Fibroblast of lung (primary cell): ENCODE measurements around the gene ETF1. TPM values are rescaled to one million over a fixed set of nuclear protein-coding genes. Genes with fewer than 3 reads are reported as not detected.
A peak's percentile ranks its signal among the peaks of the same experiment; 100 is the strongest.

Experiments
- DNase-seq, 2 donors: peaks; one replicate each; pipeline versions ENCODE4 v3.0.0 to v3.0.0-alpha.2; 2010; ENCODE audit warnings: low read depth in 2 of 2
- H2AFZ ChIP-seq: 2 replicates; pipeline ENCODE4 v1.5.1; 2012; ENCODE audit warnings: low read length, control low read depth, inconsistent platforms
- H3K27ac ChIP-seq: 2 replicates; pipeline ENCODE4 v1.5.1; 2011; ENCODE audit warnings: low read length, control low read depth; ENCODE audit not compliant: insufficient read depth
- H3K27me3 ChIP-seq: 2 replicates; pipeline ENCODE4 v1.5.1; 2011; ENCODE audit warnings: mild to moderate bottlenecking, low read length; ENCODE audit not compliant: control insufficient read depth, insufficient read depth
- H3K36me3 ChIP-seq: 2 replicates; pipeline ENCODE4 v1.5.1; 2011; ENCODE audit warnings: low read length; ENCODE audit not compliant: control insufficient read depth, insufficient read depth
- H3K4me1 ChIP-seq: 2 replicates; pipeline ENCODE4 v1.5.1; 2011; ENCODE audit warnings: low read length; ENCODE audit not compliant: control insufficient read depth, insufficient read depth; ENCODE audit errors: extremely low read depth
- H3K4me2 ChIP-seq: 2 replicates; pipeline ENCODE4 v1.5.1; 2011; ENCODE audit warnings: low read length, control low read depth; ENCODE audit not compliant: insufficient read depth; ENCODE audit errors: extremely low read depth
- H3K4me3 ChIP-seq, 4 experiments: fragments of 200-600 bp in 1 of 4; sonication (generic) in 1 of 4; replicated peaks in 1 of 4; 2 replicates each; pipeline ENCODE4 v1.5.1; 2011 to 2016; ENCODE audit warnings: low read length in 4 of 4, low read depth in 3 of 4, mild to moderate bottlenecking in 3 of 4, control low read depth in 2 of 4, inconsistent platforms in 1 of 4, mixed read lengths in 1 of 4; ENCODE audit not compliant: insufficient read depth in 1 of 4; ENCODE audit errors: control extremely low read depth in 1 of 4
- H3K79me2 ChIP-seq: 2 replicates; pipeline ENCODE4 v1.5.1; 2012; ENCODE audit warnings: mild to moderate bottlenecking, low read length, inconsistent platforms; ENCODE audit not compliant: control insufficient read depth, insufficient read depth
- H3K9ac ChIP-seq: 2 replicates; pipeline ENCODE4 v1.5.1; 2011; ENCODE audit warnings: mild to moderate bottlenecking, low read length, control low read depth; ENCODE audit not compliant: insufficient read depth
- H3K9me3 ChIP-seq: 2 replicates; pipeline ENCODE4 v1.5.1; 2012; ENCODE audit warnings: low read depth, low read length; ENCODE audit not compliant: control insufficient read depth, insufficient read depth
- H4K20me1 ChIP-seq: 2 replicates; pipeline ENCODE4 v1.5.1; 2011; ENCODE audit warnings: low read length; ENCODE audit not compliant: control insufficient read depth, insufficient read depth; ENCODE audit errors: extremely low read depth
- EZH2 ChIP-seq: IDR thresholded peaks from 2 replicates; pipeline ENCODE4 v1.5.1; 2012; ENCODE audit warnings: low read length, control low read depth, mild to moderate bottlenecking; ENCODE audit errors: missing control alignments
- polyA plus RNA-seq, 2 donors: library from polyadenylated mRNA; depleted of rRNA in 1 of 2; stranded (reverse) in 1 of 2; unstranded in 1 of 2; fragments of >200 nt; gene quantifications; 2 replicates each; pipeline ENCODE4 v1.2.1, GENCODE V29; 2011 to 2012; ENCODE audit warnings: missing spikeins in 1 of 2
- total RNA-seq: library from RNA; depleted of rRNA; stranded (reverse); fragments of >200 nt; gene quantifications from 2 replicates; pipeline ENCODE4 v1.2.1, GENCODE V29; 2014
- TF ChIP-seq, protein P1 (sequence below), 2 donors: IDR thresholded peaks in 1 of 2; conservative IDR thresholded peaks in 1 of 2; 1 replicate in 1 of 2; 2 replicates in 1 of 2; pipeline ENCODE4 v1.5.1; 2011 to 2012; ENCODE audit warnings: low read length in 2 of 2, control low read depth in 1 of 2, inconsistent platforms in 1 of 2, low read depth in 1 of 2, mild to moderate bottlenecking in 1 of 2

The ETF1 gene
- total and polyA plus RNA-seq, 2 donors (not counting 1 experiment from before 2014, with no cell fraction given) = 94.0 to 118 TPM

DNA sequence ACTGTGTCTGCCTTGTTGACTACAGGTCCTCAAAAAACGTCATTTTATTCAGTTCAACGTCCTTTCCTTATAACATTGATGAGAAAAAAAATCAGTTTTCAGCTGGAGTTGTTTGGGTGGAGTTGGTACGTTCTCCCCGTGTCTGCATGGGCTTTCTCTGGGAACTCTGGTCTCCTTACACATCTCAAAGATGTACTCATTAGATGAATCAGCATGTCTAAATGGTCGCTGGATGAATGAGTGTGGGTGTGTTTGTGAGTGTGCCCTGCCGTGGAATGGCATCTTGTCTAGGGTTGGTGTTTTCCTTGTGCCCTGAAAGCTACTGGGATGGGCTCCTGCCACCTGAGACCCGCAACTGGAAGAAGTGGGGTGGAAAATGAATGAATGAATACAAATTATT, 47.7 kb downstream of the ETF1 start:
- Histone ChIP-seq H3K79me2 (no peaks in the 10 kb centered on the region), H3K4me1 (peaks cover 10% of the 10 kb centered on the region)
- TF ChIP-seq, protein P1, sequence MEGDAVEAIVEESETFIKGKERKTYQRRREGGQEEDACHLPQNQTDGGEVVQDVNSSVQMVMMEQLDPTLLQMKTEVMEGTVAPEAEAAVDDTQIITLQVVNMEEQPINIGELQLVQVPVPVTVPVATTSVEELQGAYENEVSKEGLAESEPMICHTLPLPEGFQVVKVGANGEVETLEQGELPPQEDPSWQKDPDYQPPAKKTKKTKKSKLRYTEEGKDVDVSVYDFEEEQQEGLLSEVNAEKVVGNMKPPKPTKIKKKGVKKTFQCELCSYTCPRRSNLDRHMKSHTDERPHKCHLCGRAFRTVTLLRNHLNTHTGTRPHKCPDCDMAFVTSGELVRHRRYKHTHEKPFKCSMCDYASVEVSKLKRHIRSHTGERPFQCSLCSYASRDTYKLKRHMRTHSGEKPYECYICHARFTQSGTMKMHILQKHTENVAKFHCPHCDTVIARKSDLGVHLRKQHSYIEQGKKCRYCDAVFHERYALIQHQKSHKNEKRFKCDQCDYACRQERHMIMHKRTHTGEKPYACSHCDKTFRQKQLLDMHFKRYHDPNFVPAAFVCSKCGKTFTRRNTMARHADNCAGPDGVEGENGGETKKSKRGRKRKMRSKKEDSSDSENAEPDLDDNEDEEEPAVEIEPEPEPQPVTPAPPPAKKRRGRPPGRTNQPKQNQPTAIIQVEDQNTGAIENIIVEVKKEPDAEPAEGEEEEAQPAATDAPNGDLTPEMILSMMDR (conservative IDR thresholded peaks at IDR 0.05 in 1 of 2, IDR thresholded peaks at IDR 0.05 in 1 of 2; ENCODE audit: low read depth in 1 of 2, low read length in 2 of 2) = no peak
- TF ChIP-seq EZH2 = no peak

DNA sequence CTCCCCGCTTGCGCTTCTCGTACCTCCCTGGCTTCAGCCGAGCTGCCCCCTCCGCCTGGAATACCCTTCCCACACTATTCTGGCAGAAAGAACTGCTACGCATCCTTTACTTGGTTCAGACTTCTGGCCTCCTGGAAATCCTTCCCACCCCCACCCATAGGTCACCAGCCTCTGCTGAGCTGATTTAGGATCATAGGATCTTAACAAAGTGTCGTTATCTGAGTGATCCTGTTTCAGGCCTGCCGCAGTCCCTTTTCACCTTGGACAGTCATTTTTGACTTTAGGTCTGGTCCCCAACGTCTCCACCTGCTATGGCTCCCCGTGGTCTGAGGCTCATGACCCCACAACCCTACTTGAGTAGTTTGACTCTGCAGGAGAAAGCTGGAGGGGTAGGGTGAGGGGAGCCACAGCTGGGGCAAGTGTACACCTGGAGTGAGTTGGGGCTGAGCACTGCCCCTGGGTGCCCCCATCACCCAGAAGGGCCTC, 50.4 kb downstream of the ETF1 start:
- DNase-seq = no peak
- H2AFZ ChIP-seq = peak overlapping the region; percentile 52
- H3K9ac ChIP-seq = peak overlapping the region; percentile 74
- no peaks in the 10 kb centered on the region for H3K9me3 ChIP-seq
- peak overlapping the region; percentile 77 for H3K27ac ChIP-seq
- H3K4me1 ChIP-seq = peaks cover 10% of the 10 kb centered on the region
- no peaks in the 10 kb centered on the region for H4K20me1 ChIP-seq
- H3K27me3 ChIP-seq = no peaks in the 10 kb centered on the region
- H3K36me3 ChIP-seq = no peaks in the 10 kb centered on the region
- H3K4me3 ChIP-seq = peak overlapping the region; percentile 36 to 66 (median 52)
- no peak for TF ChIP-seq EZH2
- TF ChIP-seq, protein P1 (conservative IDR thresholded peaks at IDR 0.05 in 1 of 2, IDR thresholded peaks at IDR 0.05 in 1 of 2; ENCODE audit: low read depth in 1 of 2, low read length in 2 of 2) = no peak
- H3K4me2 ChIP-seq = peak overlapping the region; percentile 93
- no peaks in the 10 kb centered on the region for H3K79me2 ChIP-seq

More for the DNA sequence above, 47.7 kb downstream of the ETF1 start:
- peak in 1 of 2 donors; percentile 34 for DNase-seq
- no peaks in the 10 kb centered on the region for H3K9me3 ChIP-seq
- H3K36me3 ChIP-seq = no peaks in the 10 kb centered on the region
- no peak overlapping the region for H3K27ac ChIP-seq
- H2AFZ ChIP-seq = no peak overlapping the region
- H3K9ac ChIP-seq = no peak overlapping the region
- no peak overlapping the region for H3K4me3 ChIP-seq
- no peak overlapping the region for H3K4me2 ChIP-seq
- H4K20me1 ChIP-seq = no peaks in the 10 kb centered on the region
- no peaks in the 10 kb centered on the region for H3K27me3 ChIP-seq

DNA sequence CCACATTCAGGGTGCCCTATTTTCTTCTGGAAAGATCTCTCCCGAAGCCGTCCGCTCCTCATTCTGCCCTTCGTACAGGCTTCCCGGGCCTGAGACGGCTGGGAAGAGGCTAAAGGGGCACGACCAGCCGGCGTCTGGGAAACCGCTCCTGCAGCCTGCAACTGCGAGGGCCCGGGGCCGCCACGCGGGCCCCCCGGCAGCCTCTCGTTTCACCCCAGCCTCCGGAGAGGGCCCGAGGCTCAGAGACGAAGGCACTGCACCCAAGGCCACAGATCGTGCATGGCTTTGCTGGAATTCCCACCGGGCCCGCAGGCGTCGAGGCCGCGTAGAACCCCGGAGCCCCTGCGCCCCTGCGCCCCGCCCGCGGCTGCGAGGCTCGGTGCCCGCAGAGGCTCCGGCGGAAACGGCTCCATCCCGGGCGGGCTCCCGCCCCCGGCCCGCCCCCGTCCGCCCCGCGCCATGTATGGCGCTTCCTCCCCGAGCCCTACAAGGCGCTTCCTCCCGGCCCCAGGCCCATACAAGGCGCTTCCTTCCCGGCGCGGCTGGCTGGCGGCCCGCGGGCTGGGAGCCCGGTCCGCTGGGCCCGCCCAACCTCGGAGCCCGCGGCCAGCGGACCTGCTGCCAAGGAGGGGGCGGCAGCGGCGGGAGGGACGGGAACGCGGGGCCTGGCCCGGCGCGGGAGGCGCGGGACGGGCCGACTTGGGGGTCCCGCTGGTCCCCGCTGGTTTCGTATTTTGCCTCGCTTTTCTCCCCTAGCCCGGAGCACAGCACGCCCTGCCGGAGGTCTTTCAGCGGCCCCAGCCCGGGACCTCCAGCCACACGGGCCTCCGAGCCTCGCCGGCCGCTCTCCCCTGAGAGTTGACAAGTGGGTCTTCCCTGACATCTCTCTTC, 51.1 kb downstream of the ETF1 start:
- H3K4me2 ChIP-seq = peak overlapping the region; percentile 93
- H2AFZ ChIP-seq = peak overlapping the region; percentile 60
- H3K27me3 ChIP-seq = no peaks in the 10 kb centered on the region
- H3K9me3 ChIP-seq = no peaks in the 10 kb centered on the region
- H3K27ac ChIP-seq = peak overlapping the region; percentile 77
- TF ChIP-seq, protein P1 (conservative IDR thresholded peaks at IDR 0.05 in 1 of 2, IDR thresholded peaks at IDR 0.05 in 1 of 2; ENCODE audit: low read depth in 1 of 2, low read length in 2 of 2) = no peak
- TF ChIP-seq EZH2 = no peak
- peaks cover 10% of the 10 kb centered on the region for H3K4me1 ChIP-seq
- peak overlapping the region; percentile 45 to 66 (median 56) for H3K4me3 ChIP-seq
- no peaks in the 10 kb centered on the region for H4K20me1 ChIP-seq
- H3K9ac ChIP-seq = peak overlapping the region; percentile 74
- DNase-seq = peak; percentile 90 to 93
- no peaks in the 10 kb centered on the region for H3K36me3 ChIP-seq
- no peaks in the 10 kb centered on the region for H3K79me2 ChIP-seq
